D721Med (cell line): ENCODE measurements around the gene KCNC2.

Experiments
- DNase-seq: peaks from one replicate; pipeline ENCODE4 v3.0.0; 2011; ENCODE audit warnings: low spot score; ENCODE audit not compliant: insufficient read length
- FAIRE-seq: peaks from 2 replicates; lab custom pipeline; 2011; peaks lifted over from hg19 to GRCh38; lab: Jason Lieb, UNC
- TF ChIP-seq, protein P1 (sequence below): IDR thresholded peaks from 2 replicates; pipeline ENCODE4 v1.5.1; 2012; ENCODE audit warnings: mild to moderate bottlenecking, control low read depth; ENCODE audit not compliant: insufficient read depth; ENCODE audit errors: missing control alignments

KCNC2 gene

DNA sequence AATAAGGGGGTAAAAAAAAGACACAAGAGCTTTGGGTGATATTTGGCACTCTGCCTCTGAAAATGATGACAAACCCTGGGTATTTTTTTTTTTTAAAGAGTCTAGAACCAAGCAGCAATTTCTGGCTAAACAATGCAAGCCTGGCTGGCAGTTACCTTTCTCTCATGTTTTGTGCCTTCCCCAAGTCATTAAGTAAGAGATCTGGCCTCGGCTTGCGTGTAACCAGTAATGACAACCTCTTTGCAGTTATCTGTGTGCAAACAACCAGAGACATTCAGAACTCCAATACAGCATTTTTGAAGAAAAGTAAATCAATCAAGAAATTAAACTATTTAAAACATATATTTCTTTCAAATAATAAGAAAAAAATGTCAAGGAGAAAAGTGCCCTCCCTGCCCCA is 167.5 kb downstream of the KCNC2 start:
- TF ChIP-seq, protein P1, sequence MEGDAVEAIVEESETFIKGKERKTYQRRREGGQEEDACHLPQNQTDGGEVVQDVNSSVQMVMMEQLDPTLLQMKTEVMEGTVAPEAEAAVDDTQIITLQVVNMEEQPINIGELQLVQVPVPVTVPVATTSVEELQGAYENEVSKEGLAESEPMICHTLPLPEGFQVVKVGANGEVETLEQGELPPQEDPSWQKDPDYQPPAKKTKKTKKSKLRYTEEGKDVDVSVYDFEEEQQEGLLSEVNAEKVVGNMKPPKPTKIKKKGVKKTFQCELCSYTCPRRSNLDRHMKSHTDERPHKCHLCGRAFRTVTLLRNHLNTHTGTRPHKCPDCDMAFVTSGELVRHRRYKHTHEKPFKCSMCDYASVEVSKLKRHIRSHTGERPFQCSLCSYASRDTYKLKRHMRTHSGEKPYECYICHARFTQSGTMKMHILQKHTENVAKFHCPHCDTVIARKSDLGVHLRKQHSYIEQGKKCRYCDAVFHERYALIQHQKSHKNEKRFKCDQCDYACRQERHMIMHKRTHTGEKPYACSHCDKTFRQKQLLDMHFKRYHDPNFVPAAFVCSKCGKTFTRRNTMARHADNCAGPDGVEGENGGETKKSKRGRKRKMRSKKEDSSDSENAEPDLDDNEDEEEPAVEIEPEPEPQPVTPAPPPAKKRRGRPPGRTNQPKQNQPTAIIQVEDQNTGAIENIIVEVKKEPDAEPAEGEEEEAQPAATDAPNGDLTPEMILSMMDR = no peak
- FAIRE-seq = no peak
- DNase-seq = no peak

DNA sequence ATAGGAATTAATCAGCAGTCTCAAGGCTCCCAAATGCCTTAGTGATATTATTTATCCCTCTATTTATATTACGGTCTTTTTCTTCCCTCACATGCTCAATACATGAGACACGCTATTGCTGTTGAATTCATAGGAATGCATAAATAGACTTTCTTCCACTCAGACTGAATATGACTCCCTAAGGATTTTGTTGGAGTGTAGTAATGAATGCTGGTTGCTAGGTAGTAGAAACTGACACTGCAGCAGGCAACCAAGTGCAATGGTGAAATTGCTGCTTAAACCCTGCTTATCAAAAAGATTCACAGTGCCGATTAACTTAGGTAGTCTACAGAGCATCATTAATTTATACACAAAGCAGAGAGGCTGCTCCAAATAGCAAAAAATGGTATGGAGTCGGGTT is 168.2 kb downstream of the KCNC2 start:
- TF ChIP-seq, protein P1 = no peak
- FAIRE-seq = no peak
- DNase-seq = no peak

DNA sequence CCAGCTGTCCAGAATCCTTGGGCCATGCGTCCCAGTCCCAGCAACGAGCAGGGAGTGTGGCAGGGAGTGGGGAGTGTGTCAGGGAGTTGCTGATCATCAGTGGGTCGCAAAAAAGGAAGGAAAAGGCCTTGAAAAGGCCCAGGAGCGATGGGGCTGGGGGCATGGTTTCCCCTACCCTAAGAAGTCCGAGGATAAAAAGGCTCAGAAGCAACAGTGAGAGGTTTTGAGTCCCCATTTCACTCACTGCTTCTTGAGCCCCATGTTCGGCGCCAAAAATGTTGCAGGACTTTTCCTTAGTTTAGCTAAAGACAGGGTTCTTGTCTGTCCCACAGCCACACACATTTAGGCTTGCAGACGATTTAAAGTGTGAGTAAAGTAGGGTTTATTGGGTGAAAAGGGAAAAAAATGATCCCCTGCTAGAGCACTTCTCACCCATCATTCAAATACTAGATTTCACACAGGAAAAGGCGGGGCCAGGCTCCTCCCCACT is 189.5 kb downstream of the KCNC2 start:
- no peak for DNase-seq
- TF ChIP-seq, protein P1 = no peak
- no peak for FAIRE-seq

DNA sequence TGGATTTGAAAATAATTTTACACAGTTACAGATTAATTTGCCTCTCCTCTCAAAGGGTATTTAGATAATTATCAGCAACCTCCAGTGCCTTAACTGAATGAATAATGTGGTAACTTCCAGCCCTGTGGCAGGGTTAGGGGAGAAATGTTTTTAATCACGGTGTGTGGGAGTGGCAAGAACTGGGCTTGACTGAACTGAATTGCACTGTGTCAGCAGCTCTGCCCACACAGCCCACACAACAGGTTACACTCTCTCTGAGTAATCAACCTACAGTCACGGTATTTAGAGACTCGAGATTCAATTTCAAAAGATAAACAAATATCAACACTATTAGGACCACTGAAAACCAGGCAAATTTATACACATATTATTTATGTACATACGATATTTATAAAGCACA is 198.5 kb downstream of the KCNC2 start:
- DNase-seq (no peak), FAIRE-seq (no peak)
- TF ChIP-seq, protein P1 = no peak

DNA sequence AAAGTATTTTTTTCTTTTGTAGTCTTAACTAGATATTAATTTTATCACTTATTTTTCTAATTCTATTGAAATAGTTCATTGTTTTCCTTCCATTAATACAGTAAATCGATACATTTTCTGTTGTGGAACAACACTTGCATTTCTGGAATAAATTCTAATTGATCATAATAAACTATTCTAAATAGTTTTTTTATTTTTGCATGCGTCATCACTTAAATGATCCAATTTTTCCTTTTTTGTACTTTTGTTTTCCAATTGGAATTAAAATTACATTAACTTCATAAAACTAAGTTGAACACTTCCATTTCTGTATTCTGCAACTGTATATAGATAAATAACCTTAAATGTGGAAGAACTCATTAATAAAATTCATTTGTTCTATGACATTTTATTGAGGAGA is 202.5 kb downstream of the KCNC2 start:
- DNase-seq (no peak), FAIRE-seq (peak; percentile 64)
- TF ChIP-seq, protein P1 = no peak

DNA sequence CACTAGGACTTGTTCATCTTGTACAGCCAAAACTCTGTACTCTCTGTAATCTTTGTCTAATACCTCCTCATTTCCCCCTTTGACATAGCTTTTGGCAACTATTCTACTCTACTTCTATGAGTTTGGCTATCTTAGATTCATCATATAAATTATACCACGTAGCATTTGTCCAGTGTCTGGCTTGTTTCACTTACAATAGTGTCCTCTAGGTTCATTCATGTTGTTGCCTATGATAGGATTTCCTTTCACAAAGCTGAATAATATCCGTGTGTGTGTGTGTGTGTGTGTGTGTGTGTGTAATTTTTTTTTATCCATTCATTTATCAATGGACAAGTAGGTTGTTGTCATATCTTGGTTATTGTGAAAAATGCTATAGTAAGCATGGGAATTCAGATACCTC is 209.5 kb downstream of the KCNC2 start:
- TF ChIP-seq, protein P1 = no peak
- DNase-seq = no peak
- no peak for FAIRE-seq

DNA sequence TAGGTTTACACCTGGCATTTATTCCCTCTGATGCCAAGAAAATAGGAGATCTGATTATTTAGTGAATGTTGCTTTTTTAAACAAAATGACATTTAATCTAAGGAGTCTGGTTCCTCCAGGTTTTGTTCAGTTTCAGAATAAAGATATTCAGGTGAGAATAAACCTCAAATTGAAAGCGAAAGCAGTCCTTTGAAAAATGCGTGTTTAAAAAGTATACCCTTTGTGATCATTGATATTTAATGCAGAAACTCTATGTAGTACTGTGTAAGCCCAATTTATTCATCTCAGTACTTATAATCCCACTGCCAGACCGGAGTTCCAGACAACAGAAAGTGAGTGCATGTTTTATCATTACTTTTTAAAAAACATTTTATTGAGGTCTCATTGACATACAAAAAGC is 210.2 kb downstream of the KCNC2 start:
- TF ChIP-seq, protein P1 = no peak
- no peak for DNase-seq
- peak; percentile 58 for FAIRE-seq
